Inflammatory macrophage treated with lipopolysaccharide for 4 hours (primary cell): ENCODE measurements around the gene NUDC.

Experiments
- DNase-seq: peaks from one replicate; pipeline ENCODE4 v3.0.0-alpha.2; 2020

NUDC gene

GRCh38 chr1:26994020-26994786, 72.7 kb downstream of the NUDC start:
- no peak for DNase-seq

- no peak for DNase-seq
These were observed 73.4 kb downstream of the NUDC start for GRCh38 chr1:26994787-26995517.

GRCh38 chr1:26996024-26996423, 74.5 kb downstream of the NUDC start:
- no peak for DNase-seq
